DOHH2 (cell line): ENCODE results near the gene NEMP1.

ENCODE experiments used
- CTCF ChIP-seq: fragments of 200-600 bp; sonication (generic); IDR thresholded peaks from one replicate; pipeline ENCODE4 v1.5.1; 2014; ENCODE audit warnings: antibody characterized with exemption, mild to moderate bottlenecking, low read depth, low read length; ENCODE audit not compliant: poor library complexity, severe bottlenecking
- EZH2phosphoT487 ChIP-seq: fragments of 200-600 bp; sonication (generic); IDR thresholded peaks from 2 replicates; pipeline ENCODE4 v1.6.1; 2017; ENCODE audit warnings: borderline replicate concordance, mild to moderate bottlenecking, antibody characterized with exemption, low read length, moderate library complexity, mixed read lengths

GRCh38 chr12:57049890-57050289 is 28.7 kb downstream of the NEMP1 start, which contains the start of gene MYO1A:
- TF ChIP-seq EZH2phosphoT487 (no peak), CTCF (no peak)
